ENCODE data around the gene FAT2.

DNA sequence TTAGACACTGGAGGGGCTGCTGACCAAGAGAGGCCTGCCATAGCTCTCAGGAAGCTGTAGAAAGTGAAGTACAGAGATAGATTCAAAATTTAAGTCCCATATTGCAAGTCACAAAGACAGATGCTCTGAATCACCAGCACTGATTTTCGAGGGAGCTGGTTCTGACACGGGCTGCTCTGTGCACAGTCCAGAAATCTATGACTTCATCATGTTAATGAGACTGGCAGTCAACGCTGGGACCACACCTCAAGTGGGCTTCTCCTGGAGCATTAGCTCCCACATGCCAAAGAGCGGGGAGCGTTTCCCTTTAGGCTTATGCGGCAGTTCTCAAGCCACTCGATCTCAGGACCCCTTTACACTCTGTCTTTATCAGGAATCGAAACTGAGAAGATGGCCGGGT is 34.2 kb upstream of the FAT2 start:
- TF ChIP-seq POLR2A (IDR thresholded peaks at IDR 0.05; ENCODE audit: low read depth, low read length) (no peak), TAF1 (IDR thresholded peaks at IDR 0.05; ENCODE audit: borderline replicate concordance, low read depth, low read length) (no peak), POLR2AphosphoS5 (IDR thresholded peaks at IDR 0.05; ENCODE audit: low read depth, low read length) (no peak)
